GM19324 (cell line): ENCODE data around the gene COL4A2.
A peak's percentile ranks its signal among the peaks of the same experiment; 100 is the strongest.

ENCODE experiments used
- ATAC-seq: cut with Tn5 transposase; IDR thresholded peaks from one replicate; pipeline ENCODE4 v1.9.1; 2021; ENCODE audit warnings: mild to moderate bottlenecking, moderate library complexity; ENCODE audit not compliant: unreplicated experiment, low FRiP score

Gene COL4A2

GRCh38 chr13:110561344-110562035 lies 254.4 kb downstream of the COL4A2 start, which contains the start of gene RAB20:
RAB20 (minus strand) TSS chr13:110561722; CDS start chr13:110561519, 203 bp downstream.
- ATAC-seq: peak; percentile 74

GRCh38 chr13:110562036-110562597 lies 255.0 kb downstream of the COL4A2 start:
- ATAC-seq: no peak
